SK-N-SH treated with all-trans-retinoic acid at 6 μM for 48 hours (cell line): ENCODE results near the gene KCNJ9.

Source experiments
- ATAC-seq: fragments of 200-7000 bp; cut with Tn5 transposase; 3 replicates; pipeline ENCODE4 v1.9.1; 2020; ENCODE audit warnings: mild to moderate bottlenecking, moderate library complexity
- ARNTL ChIP-seq: fragments of 450-650 bp; formaldehyde crosslinking; IDR thresholded peaks from 2 replicates; pipeline ENCODE4 v1.5.0; 2020; ENCODE audit warnings: low read depth, mild to moderate bottlenecking, moderate library complexity, borderline replicate concordance
- BACH2 ChIP-seq: fragments of 250-450 bp; sonication (Bioruptor Pico); IDR thresholded peaks from 2 replicates; pipeline ENCODE4 v1.9.0; 2021; ENCODE audit warnings: mild to moderate bottlenecking, borderline replicate concordance
- ESRRG ChIP-seq: fragments of 250-450 bp; sonication (Bioruptor Pico); IDR thresholded peaks from 2 replicates; pipeline ENCODE4 v1.6.1; 2021; ENCODE audit warnings: mild to moderate bottlenecking
- GLIS3 ChIP-seq: fragments of 250-450 bp; sonication (Bioruptor Pico); IDR thresholded peaks from 2 replicates; pipeline ENCODE4 v1.5.0; 2020; ENCODE audit warnings: mild to moderate bottlenecking, moderate library complexity
- ISL1 ChIP-seq: fragments of 250-450 bp; sonication (Bioruptor Pico); IDR thresholded peaks from 2 replicates; pipeline ENCODE4 v2.1.2; 2022; ENCODE audit warnings: mild to moderate bottlenecking, moderate library complexity
- OSR1 ChIP-seq: fragments of 250-450 bp; sonication (Bioruptor Pico); IDR thresholded peaks from 2 replicates; pipeline ENCODE4 v1.8.0; 2022; ENCODE audit warnings: moderate library complexity, mild to moderate bottlenecking, inconsistent platforms
- PATZ1 ChIP-seq: fragments of 250-450 bp; sonication (Bioruptor Pico); IDR thresholded peaks from 2 replicates; pipeline ENCODE4 v1.8.0; 2020; ENCODE audit warnings: mild to moderate bottlenecking, moderate library complexity, borderline replicate concordance
- PPARA ChIP-seq: fragments of 250-450 bp; sonication (Bioruptor Pico); IDR thresholded peaks from 2 replicates; pipeline ENCODE4 v1.5.0; 2020; ENCODE audit warnings: mild to moderate bottlenecking, borderline replicate concordance
- RARB ChIP-seq: fragments of 250-450 bp; sonication (Bioruptor Pico); IDR thresholded peaks from 2 replicates; pipeline ENCODE4 v1.8.0; 2021; ENCODE audit warnings: mild to moderate bottlenecking, moderate library complexity
- SNAI2 ChIP-seq: fragments of 250-450 bp; sonication (Bioruptor Pico); IDR thresholded peaks from 2 replicates; pipeline ENCODE4 v1.5.0; 2020; ENCODE audit warnings: mild to moderate bottlenecking, moderate library complexity
- TCF4 ChIP-seq: fragments of 250-450 bp; sonication (Bioruptor Pico); IDR thresholded peaks from 2 replicates; pipeline ENCODE4 v1.8.0; 2021; ENCODE audit warnings: mild to moderate bottlenecking, moderate library complexity, borderline replicate concordance
- TOX ChIP-seq: fragments of 250-450 bp; sonication (Bioruptor Pico); IDR thresholded peaks from 2 replicates; pipeline ENCODE4 v1.8.0; 2021; ENCODE audit warnings: mild to moderate bottlenecking, moderate library complexity, borderline replicate concordance
- ZC3H10 ChIP-seq: fragments of 250-450 bp; sonication (Bioruptor Pico); IDR thresholded peaks from 2 replicates; pipeline ENCODE4 v1.5.1; 2021; ENCODE audit warnings: mild to moderate bottlenecking, moderate library complexity
- ZFP3 ChIP-seq: fragments of 250-450 bp; sonication (Bioruptor Pico); IDR thresholded peaks from 2 replicates; pipeline ENCODE4 v1.5.0; 2020; ENCODE audit warnings: mild to moderate bottlenecking, moderate library complexity
- ZFP30 ChIP-seq: fragments of 450-650 bp; formaldehyde crosslinking; IDR thresholded peaks from 2 replicates; pipeline ENCODE4 v1.5.0; 2022; ENCODE audit warnings: mild to moderate bottlenecking, moderate library complexity
- ZNF565 ChIP-seq: fragments of 450-650 bp; formaldehyde crosslinking; conservative IDR thresholded peaks from 2 replicates; pipeline ENCODE4 v1.5.0; 2020; ENCODE audit warnings: low read depth, mild to moderate bottlenecking, moderate library complexity
- ZNF8 ChIP-seq: fragments of 450-650 bp; formaldehyde crosslinking; IDR thresholded peaks from 2 replicates; pipeline ENCODE4 v1.5.0; 2020; ENCODE audit warnings: mild to moderate bottlenecking, moderate library complexity
- TF ChIP-seq, protein P1 (sequence below): fragments of 250-450 bp; sonication (Bioruptor Pico); IDR thresholded peaks from 2 replicates; pipeline ENCODE4 v1.5.0; 2020; ENCODE audit warnings: mild to moderate bottlenecking, moderate library complexity
- TF ChIP-seq, protein P2 (sequence below): fragments of 250-450 bp; sonication (Bioruptor Pico); IDR thresholded peaks from 2 replicates; pipeline ENCODE4 v1.8.0; 2021; ENCODE audit warnings: low read depth, mild to moderate bottlenecking, moderate library complexity, borderline replicate concordance
- TF ChIP-seq, protein P3 (sequence below): fragments of 250-450 bp; sonication (Bioruptor Pico); IDR thresholded peaks from 2 replicates; pipeline ENCODE4 v1.5.1; 2021; ENCODE audit warnings: mild to moderate bottlenecking, moderate library complexity

The KCNJ9 gene

GRCh38 chr1:160105155-160105554, 23.8 kb downstream of the KCNJ9 start:
- TF ChIP-seq ZNF565 (CRISPR knock-in tag) (no peak), ARNTL (CRISPR knock-in tag) (no peak), ESRRG (CRISPR knock-in tag) (no peak), TOX (CRISPR knock-in tag) (no peak), GLIS3 (no peak), BACH2 (CRISPR knock-in tag) (no peak), ZFP30 (CRISPR knock-in tag) (no peak), RARB (CRISPR knock-in tag) (no peak), ZFP3 (CRISPR knock-in tag) (no peak), PATZ1 (CRISPR knock-in tag) (no peak), ISL1 (CRISPR knock-in tag) (no peak), OSR1 (CRISPR knock-in tag) (no peak), SNAI2 (no peak), ZNF8 (no peak), TCF4 (no peak)
- TF ChIP-seq, protein P1, sequence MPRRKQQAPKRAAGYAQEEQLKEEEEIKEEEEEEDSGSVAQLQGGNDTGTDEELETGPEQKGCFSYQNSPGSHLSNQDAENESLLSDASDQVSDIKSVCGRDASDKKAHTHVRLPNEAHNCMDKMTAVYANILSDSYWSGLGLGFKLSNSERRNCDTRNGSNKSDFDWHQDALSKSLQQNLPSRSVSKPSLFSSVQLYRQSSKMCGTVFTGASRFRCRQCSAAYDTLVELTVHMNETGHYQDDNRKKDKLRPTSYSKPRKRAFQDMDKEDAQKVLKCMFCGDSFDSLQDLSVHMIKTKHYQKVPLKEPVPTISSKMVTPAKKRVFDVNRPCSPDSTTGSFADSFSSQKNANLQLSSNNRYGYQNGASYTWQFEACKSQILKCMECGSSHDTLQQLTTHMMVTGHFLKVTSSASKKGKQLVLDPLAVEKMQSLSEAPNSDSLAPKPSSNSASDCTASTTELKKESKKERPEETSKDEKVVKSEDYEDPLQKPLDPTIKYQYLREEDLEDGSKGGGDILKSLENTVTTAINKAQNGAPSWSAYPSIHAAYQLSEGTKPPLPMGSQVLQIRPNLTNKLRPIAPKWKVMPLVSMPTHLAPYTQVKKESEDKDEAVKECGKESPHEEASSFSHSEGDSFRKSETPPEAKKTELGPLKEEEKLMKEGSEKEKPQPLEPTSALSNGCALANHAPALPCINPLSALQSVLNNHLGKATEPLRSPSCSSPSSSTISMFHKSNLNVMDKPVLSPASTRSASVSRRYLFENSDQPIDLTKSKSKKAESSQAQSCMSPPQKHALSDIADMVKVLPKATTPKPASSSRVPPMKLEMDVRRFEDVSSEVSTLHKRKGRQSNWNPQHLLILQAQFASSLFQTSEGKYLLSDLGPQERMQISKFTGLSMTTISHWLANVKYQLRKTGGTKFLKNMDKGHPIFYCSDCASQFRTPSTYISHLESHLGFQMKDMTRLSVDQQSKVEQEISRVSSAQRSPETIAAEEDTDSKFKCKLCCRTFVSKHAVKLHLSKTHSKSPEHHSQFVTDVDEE (CRISPR knock-in tag): no peak
- TF ChIP-seq, protein P2, sequence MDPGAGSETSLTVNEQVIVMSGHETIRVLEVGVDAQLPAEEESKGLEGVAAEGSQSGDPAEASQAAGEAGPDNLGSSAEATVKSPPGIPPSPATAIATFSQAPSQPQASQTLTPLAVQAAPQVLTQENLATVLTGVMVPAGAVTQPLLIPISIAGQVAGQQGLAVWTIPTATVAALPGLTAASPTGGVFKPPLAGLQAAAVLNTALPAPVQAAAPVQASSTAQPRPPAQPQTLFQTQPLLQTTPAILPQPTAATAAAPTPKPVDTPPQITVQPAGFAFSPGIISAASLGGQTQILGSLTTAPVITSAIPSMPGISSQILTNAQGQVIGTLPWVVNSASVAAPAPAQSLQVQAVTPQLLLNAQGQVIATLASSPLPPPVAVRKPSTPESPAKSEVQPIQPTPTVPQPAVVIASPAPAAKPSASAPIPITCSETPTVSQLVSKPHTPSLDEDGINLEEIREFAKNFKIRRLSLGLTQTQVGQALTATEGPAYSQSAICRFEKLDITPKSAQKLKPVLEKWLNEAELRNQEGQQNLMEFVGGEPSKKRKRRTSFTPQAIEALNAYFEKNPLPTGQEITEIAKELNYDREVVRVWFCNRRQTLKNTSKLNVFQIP (CRISPR knock-in tag): no peak
- no peak for ATAC-seq

- no peak for ATAC-seq
- TF ChIP-seq, protein P3, sequence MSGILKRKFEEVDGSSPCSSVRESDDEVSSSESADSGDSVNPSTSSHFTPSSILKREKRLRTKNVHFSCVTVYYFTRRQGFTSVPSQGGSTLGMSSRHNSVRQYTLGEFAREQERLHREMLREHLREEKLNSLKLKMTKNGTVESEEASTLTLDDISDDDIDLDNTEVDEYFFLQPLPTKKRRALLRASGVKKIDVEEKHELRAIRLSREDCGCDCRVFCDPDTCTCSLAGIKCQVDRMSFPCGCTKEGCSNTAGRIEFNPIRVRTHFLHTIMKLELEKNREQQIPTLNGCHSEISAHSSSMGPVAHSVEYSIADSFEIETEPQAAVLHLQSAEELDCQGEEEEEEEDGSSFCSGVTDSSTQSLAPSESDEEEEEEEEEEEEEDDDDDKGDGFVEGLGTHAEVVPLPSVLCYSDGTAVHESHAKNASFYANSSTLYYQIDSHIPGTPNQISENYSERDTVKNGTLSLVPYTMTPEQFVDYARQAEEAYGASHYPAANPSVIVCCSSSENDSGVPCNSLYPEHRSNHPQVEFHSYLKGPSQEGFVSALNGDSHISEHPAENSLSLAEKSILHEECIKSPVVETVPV (CRISPR knock-in tag): no peak
- TF ChIP-seq SNAI2: no peak
- no peak for TF ChIP-seq ZNF8
- TF ChIP-seq, protein P1 (CRISPR knock-in tag): no peak
- no peak for TF ChIP-seq ESRRG (CRISPR knock-in tag)
- TF ChIP-seq PPARA: no peak
- no peak for TF ChIP-seq OSR1 (CRISPR knock-in tag)
- TF ChIP-seq GLIS3: no peak
- TF ChIP-seq, protein P2 (CRISPR knock-in tag): no peak
- TF ChIP-seq ZC3H10 (CRISPR knock-in tag): no peak
- no peak for TF ChIP-seq BACH2 (CRISPR knock-in tag)
- no peak for TF ChIP-seq ZFP3 (CRISPR knock-in tag)
Observed at GRCh38 chr1:160107512-160107911, 26.2 kb downstream of the KCNJ9 start.
